ENCODE results near the gene CFLAR. TPM values are rescaled to one million over a fixed set of nuclear protein-coding genes. Genes with fewer than 3 reads are reported as not detected.

CFLAR gene
- total and polyA plus RNA-seq, 9 of the 15 experiments (the other 6 are each of a cell fraction or from before 2014, with no cell fraction given), result 27.5 to 102 (median 54.0) TPM

DNA sequence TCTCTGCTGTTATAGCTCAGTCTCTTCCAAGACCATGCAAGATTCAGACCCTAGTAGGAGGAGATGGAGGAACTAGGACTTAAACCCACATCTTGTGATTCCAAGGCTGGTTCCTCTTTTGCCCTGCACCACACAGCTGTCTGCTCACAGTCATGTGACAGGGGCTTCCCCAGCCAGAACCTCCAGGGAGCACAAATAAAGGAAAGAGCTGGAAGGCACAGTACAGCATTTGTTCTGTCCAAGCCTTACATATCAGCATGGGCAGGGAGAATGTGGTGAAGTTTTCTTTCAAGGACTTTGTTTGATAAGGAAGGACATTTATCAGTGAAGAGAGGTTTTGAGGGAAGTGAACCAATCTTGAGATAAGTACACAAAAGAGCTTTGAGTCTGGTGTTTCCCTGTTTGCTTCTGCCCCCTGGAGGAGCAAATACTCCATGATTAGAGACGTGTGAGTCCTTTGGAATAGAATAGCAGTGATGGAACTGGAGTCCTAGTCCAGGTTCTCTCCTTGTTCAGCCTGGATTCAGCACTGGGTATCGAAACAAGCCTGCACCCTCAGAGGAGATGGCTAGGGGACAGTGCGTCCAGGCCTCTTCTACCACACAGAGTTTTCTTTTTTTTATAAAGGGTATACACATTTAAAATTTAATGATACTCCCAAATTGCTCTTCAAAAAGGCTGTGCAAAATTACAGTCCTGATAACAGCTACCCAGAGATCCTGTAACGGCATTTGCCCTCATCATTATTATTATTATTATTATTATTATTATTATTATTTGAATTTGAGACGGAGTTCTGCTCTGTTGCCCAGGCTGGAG is 42.4 kb downstream of the CFLAR start (continued):
- TF ChIP-seq, protein P1, sequence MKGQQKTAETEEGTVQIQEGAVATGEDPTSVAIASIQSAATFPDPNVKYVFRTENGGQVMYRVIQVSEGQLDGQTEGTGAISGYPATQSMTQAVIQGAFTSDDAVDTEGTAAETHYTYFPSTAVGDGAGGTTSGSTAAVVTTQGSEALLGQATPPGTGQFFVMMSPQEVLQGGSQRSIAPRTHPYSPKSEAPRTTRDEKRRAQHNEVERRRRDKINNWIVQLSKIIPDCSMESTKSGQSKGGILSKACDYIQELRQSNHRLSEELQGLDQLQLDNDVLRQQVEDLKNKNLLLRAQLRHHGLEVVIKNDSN (CRISPR knock-in tag; IDR thresholded peaks at IDR 0.05), result peak; percentile 94
- TF ChIP-seq, protein P2, sequence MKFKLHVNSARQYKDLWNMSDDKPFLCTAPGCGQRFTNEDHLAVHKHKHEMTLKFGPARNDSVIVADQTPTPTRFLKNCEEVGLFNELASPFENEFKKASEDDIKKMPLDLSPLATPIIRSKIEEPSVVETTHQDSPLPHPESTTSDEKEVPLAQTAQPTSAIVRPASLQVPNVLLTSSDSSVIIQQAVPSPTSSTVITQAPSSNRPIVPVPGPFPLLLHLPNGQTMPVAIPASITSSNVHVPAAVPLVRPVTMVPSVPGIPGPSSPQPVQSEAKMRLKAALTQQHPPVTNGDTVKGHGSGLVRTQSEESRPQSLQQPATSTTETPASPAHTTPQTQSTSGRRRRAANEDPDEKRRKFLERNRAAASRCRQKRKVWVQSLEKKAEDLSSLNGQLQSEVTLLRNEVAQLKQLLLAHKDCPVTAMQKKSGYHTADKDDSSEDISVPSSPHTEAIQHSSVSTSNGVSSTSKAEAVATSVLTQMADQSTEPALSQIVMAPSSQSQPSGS (CRISPR knock-in tag; IDR thresholded peaks at IDR 0.05), result no peak
- no peak for TF ChIP-seq SRSF3 (IDR thresholded peaks at IDR 0.05; ENCODE audit: insufficient read depth, low read length)
- TF ChIP-seq OTX1 (CRISPR knock-in tag; IDR thresholded peaks at IDR 0.05), result no peak
- peak; percentile 87 for TF ChIP-seq TCF3 (CRISPR knock-in tag; IDR thresholded peaks at IDR 0.05)
- TF ChIP-seq, protein P3, sequence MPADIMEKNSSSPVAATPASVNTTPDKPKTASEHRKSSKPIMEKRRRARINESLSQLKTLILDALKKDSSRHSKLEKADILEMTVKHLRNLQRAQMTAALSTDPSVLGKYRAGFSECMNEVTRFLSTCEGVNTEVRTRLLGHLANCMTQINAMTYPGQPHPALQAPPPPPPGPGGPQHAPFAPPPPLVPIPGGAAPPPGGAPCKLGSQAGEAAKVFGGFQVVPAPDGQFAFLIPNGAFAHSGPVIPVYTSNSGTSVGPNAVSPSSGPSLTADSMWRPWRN (IDR thresholded peaks at IDR 0.05; ENCODE audit: low read depth), result no peak
- no peak for TF ChIP-seq ZNF551 (CRISPR knock-in tag; IDR thresholded peaks at IDR 0.05)
- TF ChIP-seq, protein P4, sequence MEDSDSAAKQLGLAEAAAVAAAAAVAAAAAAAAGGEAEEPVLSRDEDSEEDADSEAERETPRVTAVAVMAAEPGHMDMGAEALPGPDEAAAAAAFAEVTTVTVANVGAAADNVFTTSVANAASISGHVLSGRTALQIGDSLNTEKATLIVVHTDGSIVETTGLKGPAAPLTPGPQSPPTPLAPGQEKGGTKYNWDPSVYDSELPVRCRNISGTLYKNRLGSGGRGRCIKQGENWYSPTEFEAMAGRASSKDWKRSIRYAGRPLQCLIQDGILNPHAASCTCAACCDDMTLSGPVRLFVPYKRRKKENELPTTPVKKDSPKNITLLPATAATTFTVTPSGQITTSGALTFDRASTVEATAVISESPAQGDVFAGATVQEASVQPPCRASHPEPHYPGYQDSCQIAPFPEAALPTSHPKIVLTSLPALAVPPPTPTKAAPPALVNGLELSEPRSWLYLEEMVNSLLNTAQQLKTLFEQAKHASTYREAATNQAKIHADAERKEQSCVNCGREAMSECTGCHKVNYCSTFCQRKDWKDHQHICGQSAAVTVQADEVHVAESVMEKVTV (CRISPR knock-in tag; IDR thresholded peaks at IDR 0.05), result peak; percentile 68
- peak; percentile 18 for TF ChIP-seq CCNT2 (IDR thresholded peaks at IDR 0.05; ENCODE audit: borderline replicate concordance, extremely low read depth, insufficient read length, low read depth, low read length)
- TF ChIP-seq BMI1 (IDR thresholded peaks at IDR 0.05; ENCODE audit: low read length), result no peak
- no peak for TF ChIP-seq ZC3H4 (CRISPR knock-in tag; IDR thresholded peaks at IDR 0.05; ENCODE audit: borderline replicate concordance)
- TF ChIP-seq ZNF175 (CRISPR knock-in tag; IDR thresholded peaks at IDR 0.05; ENCODE audit: low read depth), result 0 out of 2 replicates have a peak, but pooled peaks have one; percentile 57
- TF ChIP-seq ZNF263 (CRISPR knock-in tag; IDR thresholded peaks at IDR 0.05; ENCODE audit: borderline replicate concordance), result peak; percentile 79; the same call in 1 of the 2 replicates
- TF ChIP-seq SRF (CRISPR knock-in tag; IDR thresholded peaks at IDR 0.05), result no peak; a peak in 1 of 4 replicates
- TF ChIP-seq U2AF1 (optimal IDR thresholded peaks at IDR 0.05; ENCODE audit: low read depth, low read length), result no peak
- TF ChIP-seq ZKSCAN3 (CRISPR knock-in tag; IDR thresholded peaks at IDR 0.05), result no peak
- TF ChIP-seq ZBTB17 (CRISPR knock-in tag; IDR thresholded peaks at IDR 0.05), result no peak
- no peak for TF ChIP-seq PATZ1 (CRISPR knock-in tag; IDR thresholded peaks at IDR 0.05; ENCODE audit: borderline replicate concordance)

Data from K562 (cell line).